HepG2 (cell line): ENCODE results near the gene RPS6KC1. TPM values are rescaled to one million over a fixed set of nuclear protein-coding genes. Genes with fewer than 3 reads are reported as not detected.

ENCODE experiments used
- ATAC-seq: fragments of 200-7000 bp; cut with Tn5 transposase; 3 replicates; pipeline ENCODE4 v1.9.1; 2020; ENCODE audit warnings: mild to moderate bottlenecking, moderate library complexity
- BruUV-seq: library from RNA; stranded (reverse); fragments of 400-500 nt; replicated peaks from 2 replicates; lab custom pipeline; 2021; lab: Mats Ljungman, UMichigan
- CTCF ChIA-PET: fragments of 300-600 bp; formaldehyde crosslinking; extraction: SDS; loops from one replicate; lab custom pipeline; 2021; ENCODE audit warnings: low total read pairs, inconsistent platforms, low intra/inter-chr PET ratio; lab: Yijun Ruan, JAX
- POLR2A ChIA-PET: fragments of 350-600 bp; sonication (Branson Sonifier 250); formaldehyde crosslinking; loops from one replicate; lab custom pipeline; 2020; ENCODE audit warnings: antibody characterized with exemption, inconsistent platforms; lab: Yijun Ruan, JAX
- DNase-seq: peaks from one replicate; pipeline ENCODE4 v3.0.0-alpha.2; 2015; ENCODE audit warnings: low spot score
- FAIRE-seq: peaks from 3 replicates; lab custom pipeline; 2011; peaks lifted over from hg19 to GRCh38; lab: Jason Lieb, UNC
- H2AFZ ChIP-seq: one replicate; pipeline ENCODE4 v1.6.1; 2011; ENCODE audit warnings: low read length, inconsistent platforms
- H3K27ac ChIP-seq: fragments of 300-600 bp; 3 replicates; pipeline ENCODE4 v1.8.0; 2011; ENCODE audit warnings: mixed run types, mild to moderate bottlenecking, mixed read lengths, low read length, inconsistent platforms; ENCODE audit not compliant: insufficient read depth; ENCODE audit errors: extremely low read length
- H3K27me3 ChIP-seq, 2 experiments: fragments of 200-600 bp in 1 of 2; 2 replicates in 1 of 2; 3 replicates in 1 of 2; pipeline versions ENCODE4 v1.6.0 to v1.8.0; 2011; ENCODE audit warnings: low read length in 2 of 2, mild to moderate bottlenecking in 2 of 2, moderate library complexity in 2 of 2, inconsistent platforms in 1 of 2; ENCODE audit not compliant: insufficient read depth in 2 of 2, control insufficient read depth in 1 of 2
- H3K36me3 ChIP-seq, 2 experiments: fragments of 200-600 bp in 1 of 2; replicated peaks in 1 of 2; 2 replicates in 1 of 2; 3 replicates in 1 of 2; pipeline versions ENCODE4 v1.5.1 to v1.8.0; 2011; ENCODE audit warnings: low read length in 2 of 2, inconsistent platforms in 1 of 2; ENCODE audit not compliant: insufficient read depth in 2 of 2, control insufficient read depth in 1 of 2
- H3K4me1 ChIP-seq: 2 replicates; pipeline ENCODE4 v1.5.1; 2012; ENCODE audit warnings: low read length, inconsistent platforms; ENCODE audit not compliant: insufficient read depth
- H3K4me2 ChIP-seq: 2 replicates; pipeline ENCODE4 v1.6.0; 2011; ENCODE audit warnings: low read depth, low read length, inconsistent platforms
- H3K4me3 ChIP-seq, 3 experiments: fragments of 200-600 bp in 1 of 3; sonication (generic), shearing (Covaris generic) in 1 of 3; replicated peaks in 1 of 3; 2 replicates each; pipeline ENCODE4 v1.5.1; 2011 to 2016; ENCODE audit warnings: low read length in 3 of 3, inconsistent platforms in 2 of 3, low read depth in 2 of 3, mild to moderate bottlenecking in 2 of 3, control low read depth in 1 of 3, mixed read lengths in 1 of 3; ENCODE audit not compliant: insufficient read depth in 1 of 3
- H3K79me2 ChIP-seq: one replicate; pipeline ENCODE4 v1.6.1; 2011; ENCODE audit warnings: low read length, inconsistent platforms; ENCODE audit not compliant: insufficient read depth
- H3K9ac ChIP-seq: 2 replicates; pipeline ENCODE4 v1.6.0; 2011; ENCODE audit warnings: mild to moderate bottlenecking, low read depth, low read length, inconsistent platforms; ENCODE audit not compliant: insufficient read depth
- H3K9me3 ChIP-seq: 2 replicates; pipeline ENCODE4 v1.5.1; 2012; ENCODE audit warnings: mild to moderate bottlenecking, low read length
- H4K20me1 ChIP-seq: 2 replicates; pipeline ENCODE4 v1.6.0; 2011; ENCODE audit warnings: inconsistent platforms, mild to moderate bottlenecking, low read length, moderate library complexity; ENCODE audit not compliant: insufficient read depth
- ARNTL ChIP-seq: sonication (generic); formaldehyde crosslinking; IDR thresholded peaks from 2 replicates; pipeline ENCODE4 v1.4.0; 2020; ENCODE audit warnings: mild to moderate bottlenecking, missing genetic modification reagents
- ETV6 ChIP-seq: sonication (generic); formaldehyde crosslinking; conservative IDR thresholded peaks from 2 replicates; pipeline ENCODE4 v1.4.0; 2020; ENCODE audit warnings: missing genetic modification reagents
- HNRNPL ChIP-seq: fragments of 200-400 bp; formaldehyde crosslinking; IDR thresholded peaks from 2 replicates; pipeline ENCODE4 v1.6.1; 2017; ENCODE audit warnings: mild to moderate bottlenecking, low read depth, low read length
- HNRNPUL1 ChIP-seq: fragments of 200-400 bp; formaldehyde crosslinking; IDR thresholded peaks from 2 replicates; pipeline ENCODE4 v1.6.1; 2017; ENCODE audit warnings: low read depth, mild to moderate bottlenecking, low read length, moderate library complexity
- MTA3 ChIP-seq: sonication (generic); formaldehyde crosslinking; IDR thresholded peaks from 2 replicates; pipeline ENCODE4 v1.4.0; 2020; ENCODE audit warnings: missing genetic modification reagents
- NFRKB ChIP-seq: fragments of 450-650 bp; IDR thresholded peaks from 2 replicates; pipeline ENCODE4 v1.6.1; 2017
- PHF8 ChIP-seq: sonication (generic); formaldehyde crosslinking; IDR thresholded peaks from 2 replicates; pipeline ENCODE4 v1.5.0; 2020; ENCODE audit warnings: missing genetic modification reagents
- SMAD9 ChIP-seq: sonication (generic); formaldehyde crosslinking; IDR thresholded peaks from 2 replicates; pipeline ENCODE4 v1.5.1; 2020; ENCODE audit warnings: mild to moderate bottlenecking, missing genetic modification reagents
- SP1 ChIP-seq, 2 experiments: fragments of 450-650 bp in 1 of 2; sonication (generic) in 1 of 2; formaldehyde crosslinking in 1 of 2; IDR thresholded peaks; 2 replicates each; pipeline versions ENCODE4 v1.4.0 to v1.6.1; 2016 to 2020; ENCODE audit warnings: missing genetic modification reagents in 1 of 2
- ZNF274 ChIP-seq: sonication (generic); formaldehyde crosslinking; IDR thresholded peaks from 2 replicates; pipeline ENCODE4 v1.5.1; 2020; ENCODE audit warnings: mild to moderate bottlenecking, missing genetic modification reagents
- ZNF34 ChIP-seq: sonication (generic); formaldehyde crosslinking; IDR thresholded peaks from 2 replicates; pipeline ENCODE4 v1.4.0; 2020; ENCODE audit warnings: mild to moderate bottlenecking, missing genetic modification reagents, borderline replicate concordance
- ZNF7 ChIP-seq: IDR thresholded peaks from 2 replicates; pipeline ENCODE4 v1.6.1; 2016; ENCODE audit warnings: missing biosample characterization, missing genetic modification reagents
- ZNF749 ChIP-seq: sonication (generic); formaldehyde crosslinking; IDR thresholded peaks from 2 replicates; pipeline ENCODE4 v1.8.0; 2022; ENCODE audit warnings: mild to moderate bottlenecking, missing genetic modification reagents, moderate library complexity, borderline replicate concordance
- WGBS: methylation state at CpG from one replicate; pipeline ENCODE4 v1.1.6; 2017; ENCODE audit warnings: low lambda C conversion rate; 5-methylcytosine and 5-hydroxymethylcytosine counted together
- in situ Hi-C: cut with HindIII; loops from 2 replicates; pipeline ENCODE4 v1.10.0; 2017; ENCODE audit warnings: low pct_unique_long_range_greater_than_20kb; ENCODE audit not compliant: extremely low pct_ligation_motif_present
- intact Hi-C: fragments of 100-400 bp; cut with micrococcal nuclease; formaldehyde crosslinking; loops from one replicate; pipeline ENCODE4 v1.10.0; 2022; ENCODE audit not compliant: unreplicated experiment
- polyA plus RNA-seq, 8 experiments: library from polyadenylated mRNA; depleted of rRNA in 3 of 8; stranded (reverse) in 7 of 8; unstranded in 1 of 8; fragments of >200 nt; fragmentation: Illumina TruSeq in 4 of 8; extraction: Trizol in 4 of 8; gene quantifications; 2 replicates each; pipeline versions ENCODE4 v1.2.1 to v1.2.3, GENCODE V29; 2011 to 2016; ENCODE audit warnings: low read depth in 4 of 8, missing spikeins in 1 of 8, mixed read lengths in 1 of 8; ENCODE audit not compliant: insufficient read depth in 1 of 8
- total RNA-seq, 5 experiments: library from RNA; depleted of rRNA; stranded (reverse); fragments of >200 nt; fragmentation: Illumina TruSeq; extraction: Trizol; gene quantifications; 2 replicates each; pipeline ENCODE4 v1.2.3, GENCODE V29; 2016; ENCODE audit warnings: low read depth in 1 of 5
- TF ChIP-seq, protein P1 (sequence below): sonication (generic); formaldehyde crosslinking; IDR thresholded peaks from 2 replicates; pipeline ENCODE4 v1.4.0; 2020; ENCODE audit warnings: missing genetic modification reagents
- TF ChIP-seq, protein P2 (sequence below): sonication (generic); formaldehyde crosslinking; IDR thresholded peaks from 2 replicates; pipeline ENCODE4 v1.8.0; 2022; ENCODE audit warnings: mild to moderate bottlenecking, missing genetic modification reagents
- TF ChIP-seq, protein P3 (sequence below): sonication (generic); formaldehyde crosslinking; conservative IDR thresholded peaks from 2 replicates; pipeline ENCODE4 v1.8.0; 2022; ENCODE audit warnings: missing genetic modification reagents
- TF ChIP-seq, protein P4 (sequence below): sonication (generic); formaldehyde crosslinking; IDR thresholded peaks from 2 replicates; pipeline ENCODE4 v1.8.0; 2023; ENCODE audit warnings: mild to moderate bottlenecking, missing genetic modification reagents

Gene RPS6KC1
- total and polyA plus RNA-seq, 2 of the 13 experiments (the other 11 are each of a cell fraction or from before 2014, with no cell fraction given) = 11.0 to 25.2 TPM

DNA sequence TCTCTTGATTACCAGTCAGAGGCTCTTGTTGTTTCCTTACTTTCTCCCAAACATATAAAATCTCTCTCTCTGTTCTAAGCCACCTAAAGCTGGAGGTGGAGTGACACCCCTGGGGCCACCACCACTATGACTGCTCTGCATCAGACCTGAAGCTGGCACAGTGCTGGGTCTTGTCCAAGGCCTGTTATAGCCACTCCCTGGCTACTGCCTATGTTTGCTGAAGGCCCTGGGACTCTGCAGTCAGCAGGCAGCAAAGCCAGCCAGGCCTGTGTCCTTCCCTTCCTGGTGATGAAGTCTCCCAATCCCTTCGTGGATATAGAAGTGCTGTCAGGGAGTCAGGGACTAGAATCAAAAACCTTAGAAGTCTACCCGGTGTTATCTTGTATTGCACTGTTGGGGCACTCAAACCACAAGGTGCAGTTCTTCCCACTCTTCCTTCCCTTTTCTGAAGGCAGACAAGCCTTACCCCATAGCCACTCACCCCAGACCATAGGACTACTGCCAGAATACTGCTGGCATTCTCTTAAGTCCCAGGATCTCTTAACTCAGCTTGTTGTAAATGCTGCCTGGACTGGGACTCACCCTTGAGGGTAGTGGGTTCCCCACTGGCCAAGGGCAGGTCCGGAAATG is 103.1 kb downstream of the RPS6KC1 start:
- intact Hi-C loops = no loop called here

More for the DNA sequence above, 103.1 kb downstream of the RPS6KC1 start:
- no peak for TF ChIP-seq ZNF749 (CRISPR knock-in tag)
- TF ChIP-seq, protein P1, sequence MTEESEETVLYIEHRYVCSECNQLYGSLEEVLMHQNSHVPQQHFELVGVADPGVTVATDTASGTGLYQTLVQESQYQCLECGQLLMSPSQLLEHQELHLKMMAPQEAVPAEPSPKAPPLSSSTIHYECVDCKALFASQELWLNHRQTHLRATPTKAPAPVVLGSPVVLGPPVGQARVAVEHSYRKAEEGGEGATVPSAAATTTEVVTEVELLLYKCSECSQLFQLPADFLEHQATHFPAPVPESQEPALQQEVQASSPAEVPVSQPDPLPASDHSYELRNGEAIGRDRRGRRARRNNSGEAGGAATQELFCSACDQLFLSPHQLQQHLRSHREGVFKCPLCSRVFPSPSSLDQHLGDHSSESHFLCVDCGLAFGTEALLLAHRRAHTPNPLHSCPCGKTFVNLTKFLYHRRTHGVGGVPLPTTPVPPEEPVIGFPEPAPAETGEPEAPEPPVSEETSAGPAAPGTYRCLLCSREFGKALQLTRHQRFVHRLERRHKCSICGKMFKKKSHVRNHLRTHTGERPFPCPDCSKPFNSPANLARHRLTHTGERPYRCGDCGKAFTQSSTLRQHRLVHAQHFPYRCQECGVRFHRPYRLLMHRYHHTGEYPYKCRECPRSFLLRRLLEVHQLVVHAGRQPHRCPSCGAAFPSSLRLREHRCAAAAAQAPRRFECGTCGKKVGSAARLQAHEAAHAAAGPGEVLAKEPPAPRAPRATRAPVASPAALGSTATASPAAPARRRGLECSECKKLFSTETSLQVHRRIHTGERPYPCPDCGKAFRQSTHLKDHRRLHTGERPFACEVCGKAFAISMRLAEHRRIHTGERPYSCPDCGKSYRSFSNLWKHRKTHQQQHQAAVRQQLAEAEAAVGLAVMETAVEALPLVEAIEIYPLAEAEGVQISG = no peak
- no peak for TF ChIP-seq ZNF274 (CRISPR knock-in tag)
- TF ChIP-seq PHF8 = no peak
- no peak for TF ChIP-seq ZNF34 (CRISPR knock-in tag)
- TF ChIP-seq SP1 (IDR thresholded peaks at IDR 0.05) = no peak
- TF ChIP-seq SP1 (CRISPR knock-in tag; IDR thresholded peaks at IDR 0.05) = no peak
- TF ChIP-seq, protein P2, sequence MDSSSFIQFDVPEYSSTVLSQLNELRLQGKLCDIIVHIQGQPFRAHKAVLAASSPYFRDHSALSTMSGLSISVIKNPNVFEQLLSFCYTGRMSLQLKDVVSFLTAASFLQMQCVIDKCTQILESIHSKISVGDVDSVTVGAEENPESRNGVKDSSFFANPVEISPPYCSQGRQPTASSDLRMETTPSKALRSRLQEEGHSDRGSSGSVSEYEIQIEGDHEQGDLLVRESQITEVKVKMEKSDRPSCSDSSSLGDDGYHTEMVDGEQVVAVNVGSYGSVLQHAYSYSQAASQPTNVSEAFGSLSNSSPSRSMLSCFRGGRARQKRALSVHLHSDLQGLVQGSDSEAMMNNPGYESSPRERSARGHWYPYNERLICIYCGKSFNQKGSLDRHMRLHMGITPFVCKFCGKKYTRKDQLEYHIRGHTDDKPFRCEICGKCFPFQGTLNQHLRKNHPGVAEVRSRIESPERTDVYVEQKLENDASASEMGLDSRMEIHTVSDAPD (CRISPR knock-in tag) = no peak
- no peak for TF ChIP-seq ETV6 (CRISPR knock-in tag)
- TF ChIP-seq SMAD9 (CRISPR knock-in tag) = no peak
- TF ChIP-seq HNRNPUL1 = no peak
- TF ChIP-seq ARNTL (CRISPR knock-in tag) = no peak
- TF ChIP-seq MTA3 (CRISPR knock-in tag) = no peak
- no peak for TF ChIP-seq HNRNPL
- TF ChIP-seq, protein P3, sequence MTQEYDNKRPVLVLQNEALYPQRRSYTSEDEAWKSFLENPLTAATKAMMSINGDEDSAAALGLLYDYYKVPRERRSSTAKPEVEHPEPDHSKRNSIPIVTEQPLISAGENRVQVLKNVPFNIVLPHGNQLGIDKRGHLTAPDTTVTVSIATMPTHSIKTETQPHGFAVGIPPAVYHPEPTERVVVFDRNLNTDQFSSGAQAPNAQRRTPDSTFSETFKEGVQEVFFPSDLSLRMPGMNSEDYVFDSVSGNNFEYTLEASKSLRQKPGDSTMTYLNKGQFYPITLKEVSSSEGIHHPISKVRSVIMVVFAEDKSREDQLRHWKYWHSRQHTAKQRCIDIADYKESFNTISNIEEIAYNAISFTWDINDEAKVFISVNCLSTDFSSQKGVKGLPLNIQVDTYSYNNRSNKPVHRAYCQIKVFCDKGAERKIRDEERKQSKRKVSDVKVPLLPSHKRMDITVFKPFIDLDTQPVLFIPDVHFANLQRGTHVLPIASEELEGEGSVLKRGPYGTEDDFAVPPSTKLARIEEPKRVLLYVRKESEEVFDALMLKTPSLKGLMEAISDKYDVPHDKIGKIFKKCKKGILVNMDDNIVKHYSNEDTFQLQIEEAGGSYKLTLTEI (CRISPR knock-in tag) = no peak
- TF ChIP-seq ZNF7 (CRISPR knock-in tag) = no peak
- TF ChIP-seq NFRKB = no peak
- TF ChIP-seq, protein P4, sequence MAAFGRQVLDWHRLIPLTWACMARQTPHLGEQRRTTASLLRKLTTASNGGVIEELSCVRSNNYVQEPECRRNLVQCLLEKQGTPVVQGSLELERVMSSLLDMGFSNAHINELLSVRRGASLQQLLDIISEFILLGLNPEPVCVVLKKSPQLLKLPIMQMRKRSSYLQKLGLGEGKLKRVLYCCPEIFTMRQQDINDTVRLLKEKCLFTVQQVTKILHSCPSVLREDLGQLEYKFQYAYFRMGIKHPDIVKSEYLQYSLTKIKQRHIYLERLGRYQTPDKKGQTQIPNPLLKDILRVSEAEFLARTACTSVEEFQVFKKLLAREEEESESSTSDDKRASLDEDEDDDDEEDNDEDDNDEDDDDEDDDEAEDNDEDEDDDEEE (CRISPR knock-in tag) = no peak
- TF ChIP-seq, all 625 proteins: peak for 0
- no peak overlapping the region for H2AFZ ChIP-seq
- no peak overlapping the region for H3K9ac ChIP-seq
- DNase-seq = no peak
- no peaks in the 10 kb centered on the region for H3K4me1 ChIP-seq
- H3K4me2 ChIP-seq = no peak overlapping the region
- FAIRE-seq = no peak
- no peak overlapping the region for H3K27ac ChIP-seq
- ChIA-PET CTCF (no interaction called here), POLR2A (no interaction called here)
- in situ Hi-C loops = no loop called here
- H4K20me1 ChIP-seq = no peaks in the 10 kb centered on the region
- peak; percentile 39; the same call in 1 of the 3 replicates for ATAC-seq
- WGBS = 100% methylated on average over 2 of the region's 3 CpGs
- H3K4me3 ChIP-seq = no peak overlapping the region
- BruUV-seq = no TSS peak
- H3K36me3 ChIP-seq = no peaks in the 10 kb centered on the region; a peak in 1 of 5 replicates
- H3K27me3 ChIP-seq = no peaks in the 10 kb centered on the region
- no peaks in the 10 kb centered on the region for H3K9me3 ChIP-seq
- no peaks in the 10 kb centered on the region for H3K79me2 ChIP-seq
